CD14-positive monocyte (primary cell): ENCODE results near the gene ZNF598. TPM values are rescaled to one million over a fixed set of nuclear protein-coding genes. Genes with fewer than 3 reads are reported as not detected.
A peak's percentile ranks its signal among the peaks of the same experiment; 100 is the strongest.

ENCODE experiments used
- DNase-seq, 3 donors: peaks; one replicate each; pipeline ENCODE4 v3.0.0-alpha.2; 2011 to 2022
- H2AFZ ChIP-seq: 2 replicates; pipeline ENCODE4 v1.6.0; 2012; ENCODE audit warnings: mild to moderate bottlenecking, low read depth, low read length, inconsistent platforms; ENCODE audit not compliant: insufficient read depth, poor library complexity, severe bottlenecking
- H3K27ac ChIP-seq, 2 donors: 1 replicate in 1 of 2; 2 replicates in 1 of 2; pipeline ENCODE4 v1.5.1; 2012 to 2013; ENCODE audit warnings: low read length in 2 of 2, control low read depth in 1 of 2, inconsistent platforms in 1 of 2, low read depth in 1 of 2, mild to moderate bottlenecking in 1 of 2
- H3K27me3 ChIP-seq, 2 donors: one replicate each; pipeline versions ENCODE4 v1.6.0 to v1.6.1; 2011 to 2013; ENCODE audit warnings: low read length in 2 of 2; ENCODE audit not compliant: control insufficient read depth in 2 of 2, insufficient read depth in 2 of 2
- H3K36me3 ChIP-seq, 2 donors: replicated peaks in 1 of 2; 1 replicate in 1 of 2; 2 replicates in 1 of 2; pipeline versions ENCODE4 v1.5.1 to v1.6.1; 2012 to 2013; ENCODE audit warnings: low read length in 2 of 2, control low read depth in 1 of 2, inconsistent platforms in 1 of 2, mild to moderate bottlenecking in 1 of 2; ENCODE audit not compliant: insufficient read depth in 2 of 2, control insufficient read depth in 1 of 2
- H3K4me1 ChIP-seq, 2 donors: 1 replicate in 1 of 2; 2 replicates in 1 of 2; pipeline versions ENCODE4 v1.5.1 to v1.6.1; 2012 to 2013; ENCODE audit warnings: low read length in 2 of 2, control low read depth in 1 of 2, inconsistent platforms in 1 of 2, mild to moderate bottlenecking in 1 of 2, moderate library complexity in 1 of 2; ENCODE audit not compliant: insufficient read depth in 2 of 2, control insufficient read depth in 1 of 2
- H3K4me2 ChIP-seq: replicated peaks from 2 replicates; pipeline ENCODE3; 2012; ENCODE audit warnings: low read length, moderate library complexity, mild to moderate bottlenecking; ENCODE audit not compliant: poor library complexity, severe bottlenecking; ENCODE audit errors: extremely low read depth
- H3K4me3 ChIP-seq, 3 experiments: fragments of 200-600 bp in 1 of 3; sonication (generic) in 1 of 3; replicated peaks in 1 of 3; 1 replicate in 2 of 3; 2 replicates in 1 of 3; pipeline ENCODE4 v1.5.1; 2011 to 2013; ENCODE audit warnings: low read length in 3 of 3, mild to moderate bottlenecking in 3 of 3, control low read depth in 2 of 3, low read depth in 2 of 3, inconsistent platforms in 1 of 3, moderate library complexity in 1 of 3
- H3K79me2 ChIP-seq: 2 replicates; pipeline ENCODE4 v1.6.0; 2012; ENCODE audit warnings: mild to moderate bottlenecking, control low read depth, inconsistent platforms, low read length, moderate library complexity; ENCODE audit not compliant: insufficient read depth
- H3K9ac ChIP-seq: 2 replicates; pipeline ENCODE4 v1.6.0; 2017; ENCODE audit warnings: low read length, mild to moderate bottlenecking; ENCODE audit not compliant: insufficient read depth, poor library complexity, severe bottlenecking
- H3K9me3 ChIP-seq, 2 donors: replicated peaks in 1 of 2; 1 replicate in 1 of 2; 2 replicates in 1 of 2; pipeline versions ENCODE4 v1.5.1 to v1.6.1; 2012 to 2013; ENCODE audit warnings: low read length in 2 of 2, control low read depth in 1 of 2; ENCODE audit not compliant: control insufficient read depth in 1 of 2, insufficient read depth in 1 of 2
- H4K20me1 ChIP-seq: 2 replicates; pipeline ENCODE4 v1.6.0; 2012; ENCODE audit warnings: mild to moderate bottlenecking, low read length, control low read depth, moderate library complexity; ENCODE audit not compliant: insufficient read depth
- H3K27ac Mint-ChIP-seq, 7 donors: one replicate each; pipeline ENCODE4 v1.8.0; 2020; ENCODE audit warnings: mild to moderate bottlenecking in 7 of 7, mixed read lengths in 7 of 7, moderate library complexity in 6 of 7, inconsistent platforms in 2 of 7
- H3K27me3 Mint-ChIP-seq, 3 donors: one replicate each; pipeline ENCODE4 v1.8.0; 2021 to 2022; ENCODE audit warnings: low read depth in 3 of 3, mild to moderate bottlenecking in 3 of 3, mixed read lengths in 3 of 3, moderate library complexity in 3 of 3, inconsistent platforms in 1 of 3
- H3K36me3 Mint-ChIP-seq, 2 donors: one replicate each; pipeline ENCODE4 v1.8.0; 2020; ENCODE audit warnings: mixed read lengths in 2 of 2, inconsistent platforms in 1 of 2, mild to moderate bottlenecking in 1 of 2
- H3K4me1 Mint-ChIP-seq: one replicate; pipeline ENCODE4 v1.8.0; 2020; ENCODE audit warnings: mild to moderate bottlenecking, mixed read lengths
- H3K4me3 Mint-ChIP-seq, 2 donors: one replicate each; pipeline ENCODE4 v1.8.0; 2020; ENCODE audit warnings: mild to moderate bottlenecking in 2 of 2, mixed read lengths in 2 of 2, moderate library complexity in 1 of 2
- H3K9me3 Mint-ChIP-seq, 7 donors: one replicate each; pipeline ENCODE4 v1.8.0; 2020 to 2022; ENCODE audit warnings: mixed read lengths in 7 of 7, mild to moderate bottlenecking in 6 of 7, moderate library complexity in 6 of 7, inconsistent platforms in 2 of 7
- WGBS: methylation state at CpG from one replicate; pipeline ENCODE4 v1.1.5; 2013; ENCODE audit warnings: missing lambda C conversion rate; ENCODE audit not compliant: insufficient coverage; 5-methylcytosine and 5-hydroxymethylcytosine counted together
- intact Hi-C, 2 donors: fragments of 100-400 bp; cut with micrococcal nuclease; formaldehyde crosslinking; loops; one replicate each; pipeline versions ENCODE4 v1.15.0 to v1.15.1; 2023
- polyA plus RNA-seq, 3 donors: library from polyadenylated mRNA; depleted of rRNA in 1 of 3; unstranded in 2 of 3; stranded (reverse) in 1 of 3; fragments of 300-500 nt in 2 of 3; fragments of >200 nt in 1 of 3; fragmentation: Illumina TruSeq in 2 of 3; gene quantifications; 1 replicate in 2 of 3; 2 replicates in 1 of 3; pipeline ENCODE4 v1.2.3, GENCODE V29; 2012 to 2021
- TF ChIP-seq, protein P1 (sequence below): fragments of 200-600 bp; IDR thresholded peaks from one replicate; pipeline ENCODE4 v1.8.0; 2022; ENCODE audit warnings: antibody characterized with exemption, mild to moderate bottlenecking

ZNF598 gene
- polyA plus RNA-seq, 3 donors: 1.4 to 42.1 (median 1.5) TPM

DNA sequence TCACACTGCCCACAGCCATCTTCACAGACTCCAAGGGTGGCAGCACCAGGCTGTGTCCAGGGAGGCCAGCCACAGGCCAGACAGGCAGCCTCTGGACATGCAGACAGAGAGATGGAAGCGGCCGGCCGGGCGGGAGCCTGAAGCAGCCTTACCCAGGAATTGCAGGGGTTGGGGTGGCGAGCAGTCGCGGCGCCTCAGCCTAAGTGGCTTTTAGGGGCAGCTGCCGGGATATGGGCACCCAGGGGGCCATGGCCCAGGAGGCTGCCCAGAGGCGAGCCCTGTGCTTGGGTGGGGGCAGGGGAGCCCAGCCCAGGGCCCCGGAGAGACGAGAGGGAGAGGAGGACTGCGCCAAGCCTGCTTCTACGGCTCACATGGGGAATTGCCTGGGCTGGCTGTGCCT lies 15.6 kb upstream of the ZNF598 start:
- H3K27ac ChIP-seq: no peak overlapping the region
- Mint-ChIP-seq H3K27ac (no peak overlapping the region), H3K4me1 (peaks cover 23% of the 10 kb centered on the region), H3K36me3 (peaks cover 5 to 6% of the 10 kb centered on the region in 2 donors), H3K27me3 (peaks cover 50 to 73% (median 67%) of the 10 kb centered on the region in 3 donors), H3K4me3 (peak overlapping the region in 1 of 2 donors; percentile 78), H3K9me3 (peaks cover 3 to 16% (median 9%) of the 10 kb centered on the region in 7 donors)
- TF ChIP-seq, protein P1, sequence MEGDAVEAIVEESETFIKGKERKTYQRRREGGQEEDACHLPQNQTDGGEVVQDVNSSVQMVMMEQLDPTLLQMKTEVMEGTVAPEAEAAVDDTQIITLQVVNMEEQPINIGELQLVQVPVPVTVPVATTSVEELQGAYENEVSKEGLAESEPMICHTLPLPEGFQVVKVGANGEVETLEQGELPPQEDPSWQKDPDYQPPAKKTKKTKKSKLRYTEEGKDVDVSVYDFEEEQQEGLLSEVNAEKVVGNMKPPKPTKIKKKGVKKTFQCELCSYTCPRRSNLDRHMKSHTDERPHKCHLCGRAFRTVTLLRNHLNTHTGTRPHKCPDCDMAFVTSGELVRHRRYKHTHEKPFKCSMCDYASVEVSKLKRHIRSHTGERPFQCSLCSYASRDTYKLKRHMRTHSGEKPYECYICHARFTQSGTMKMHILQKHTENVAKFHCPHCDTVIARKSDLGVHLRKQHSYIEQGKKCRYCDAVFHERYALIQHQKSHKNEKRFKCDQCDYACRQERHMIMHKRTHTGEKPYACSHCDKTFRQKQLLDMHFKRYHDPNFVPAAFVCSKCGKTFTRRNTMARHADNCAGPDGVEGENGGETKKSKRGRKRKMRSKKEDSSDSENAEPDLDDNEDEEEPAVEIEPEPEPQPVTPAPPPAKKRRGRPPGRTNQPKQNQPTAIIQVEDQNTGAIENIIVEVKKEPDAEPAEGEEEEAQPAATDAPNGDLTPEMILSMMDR: no peak
- H3K9ac ChIP-seq: no peak overlapping the region
- no peak overlapping the region for H3K4me2 ChIP-seq
- H2AFZ ChIP-seq: no peak overlapping the region
- H3K4me1 ChIP-seq: peaks cover 15 to 26% of the 10 kb centered on the region in 2 donors
- peaks cover 0 to 9% of the 10 kb centered on the region in 2 donors for H3K9me3 ChIP-seq
- no peak for DNase-seq
- no peak overlapping the region for H3K4me3 ChIP-seq
- H3K27me3 ChIP-seq: peaks cover 11 to 56% of the 10 kb centered on the region in 2 donors
- 91% methylated on average over 8 of the region's 14 CpGs for WGBS
- intact Hi-C loops: loop anchor here in 1 of 2 donors (5.0 kb wide), 1 partner anchor 122 kb away; the partner anchor contains the start of gene RAB26
- H3K36me3 ChIP-seq: no peaks in the 10 kb centered on the region
- H3K79me2 ChIP-seq: no peaks in the 10 kb centered on the region
- H4K20me1 ChIP-seq: no peaks in the 10 kb centered on the region

DNA sequence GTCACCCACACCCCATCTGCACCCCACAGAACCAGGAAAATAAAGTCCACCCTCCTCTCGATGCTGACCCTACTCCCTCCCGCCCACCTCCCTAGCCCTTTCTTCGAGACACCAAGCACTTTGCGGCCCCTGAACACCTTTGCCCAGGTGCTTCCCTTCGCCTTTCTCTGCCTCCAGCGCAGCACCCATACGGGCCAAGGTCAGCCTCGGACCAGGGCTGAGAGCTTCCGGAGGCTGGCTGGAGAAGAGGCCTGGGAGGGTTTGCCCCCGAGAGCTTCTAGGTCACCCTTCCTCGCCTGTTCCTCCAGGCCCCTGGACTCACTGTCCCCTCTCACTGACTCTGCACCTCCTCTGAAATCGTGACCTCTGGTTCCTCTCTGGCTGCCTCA lies 14.4 kb upstream of the ZNF598 start:
- TF ChIP-seq, protein P1: no peak
- no peak overlapping the region for H2AFZ ChIP-seq
- no peaks in the 10 kb centered on the region for H3K79me2 ChIP-seq
- intact Hi-C loops: loop anchor here in 1 of 2 donors (5.0 kb wide), 1 partner anchor 128 kb away; no protein-coding TSS in a partner anchor
- H4K20me1 ChIP-seq: no peaks in the 10 kb centered on the region
- peaks cover 23% of the 10 kb centered on the region for H3K4me1 Mint-ChIP-seq
- H3K4me2 ChIP-seq: peak overlapping the region; percentile 80
- no peak for DNase-seq
- H3K4me1 ChIP-seq: peaks cover 15 to 32% of the 10 kb centered on the region in 2 donors
- H3K27ac Mint-ChIP-seq: peak overlapping the region in 1 of 7 donors; percentile 68
- H3K9ac ChIP-seq: no peak overlapping the region
- H3K4me3 ChIP-seq: no peak overlapping the region
- H3K27me3 Mint-ChIP-seq: peaks cover 53 to 80% (median 72%) of the 10 kb centered on the region in 3 donors
- no peaks in the 10 kb centered on the region for H3K36me3 ChIP-seq
- peaks cover 3 to 18% (median 9%) of the 10 kb centered on the region in 7 donors for H3K9me3 Mint-ChIP-seq
- H3K9me3 ChIP-seq: peaks cover 0 to 9% of the 10 kb centered on the region in 2 donors
- WGBS: 83% methylated on average over 10 of the region's 12 CpGs
- H3K4me3 Mint-ChIP-seq: peak overlapping the region in 1 of 2 donors; percentile 69
- H3K36me3 Mint-ChIP-seq: peaks cover 5 to 6% of the 10 kb centered on the region in 2 donors
- H3K27ac ChIP-seq: no peak overlapping the region
- peaks cover 20 to 65% of the 10 kb centered on the region in 2 donors for H3K27me3 ChIP-seq
